Endothelial cell (in vitro differentiated cells): Measurements from ENCODE around the gene HCRTR1. TPM values are rescaled to one million over a fixed set of nuclear protein-coding genes. Genes with fewer than 3 reads are reported as not detected.

Experiments used
- DNase-seq: peaks from one replicate; pipeline ENCODE4 v3.0.0; 2021; ENCODE audit warnings: low spot score
- H3K27ac Mint-ChIP-seq: one replicate; pipeline ENCODE4 v1.8.0; 2021; ENCODE audit warnings: mixed read lengths, inconsistent platforms; ENCODE audit not compliant: unreplicated experiment
- H3K27me3 Mint-ChIP-seq: one replicate; pipeline ENCODE4 v1.8.0; 2021; ENCODE audit warnings: mild to moderate bottlenecking, moderate library complexity, mixed read lengths, inconsistent platforms; ENCODE audit not compliant: unreplicated experiment
- H3K36me3 Mint-ChIP-seq: one replicate; pipeline ENCODE4 v1.8.0; 2021; ENCODE audit warnings: mild to moderate bottlenecking, low read depth, mixed read lengths, inconsistent platforms; ENCODE audit not compliant: unreplicated experiment
- H3K4me1 Mint-ChIP-seq: one replicate; pipeline ENCODE4 v1.8.0; 2021; ENCODE audit warnings: mild to moderate bottlenecking, mixed read lengths, inconsistent platforms; ENCODE audit not compliant: unreplicated experiment
- H3K4me3 Mint-ChIP-seq: one replicate; pipeline ENCODE4 v1.8.0; 2021; ENCODE audit warnings: mild to moderate bottlenecking, mixed read lengths, inconsistent platforms; ENCODE audit not compliant: unreplicated experiment
- H3K9me3 Mint-ChIP-seq: one replicate; pipeline ENCODE4 v1.8.0; 2021; ENCODE audit warnings: mixed read lengths, inconsistent platforms; ENCODE audit not compliant: unreplicated experiment
- total RNA-seq: library from RNA; stranded (reverse); fragmentation: NEBNext Ultra II Directional; extraction: Animal tissue kit (Norgen Biotek cat#: 25700); gene quantifications from one replicate; pipeline ENCODE4 v1.2.1, GENCODE V29; 2021; ENCODE audit not compliant: unreplicated experiment
- TF ChIP-seq, protein P1 (sequence below): fragments of 200-600 bp; sonication (generic); IDR thresholded peaks from one replicate; pipeline ENCODE4 v1.5.0; 2021; ENCODE audit warnings: antibody characterized with exemption; ENCODE audit not compliant: unreplicated experiment

Gene HCRTR1
- total RNA-seq, 1 donor from 2014 or later, result not detected

DNA sequence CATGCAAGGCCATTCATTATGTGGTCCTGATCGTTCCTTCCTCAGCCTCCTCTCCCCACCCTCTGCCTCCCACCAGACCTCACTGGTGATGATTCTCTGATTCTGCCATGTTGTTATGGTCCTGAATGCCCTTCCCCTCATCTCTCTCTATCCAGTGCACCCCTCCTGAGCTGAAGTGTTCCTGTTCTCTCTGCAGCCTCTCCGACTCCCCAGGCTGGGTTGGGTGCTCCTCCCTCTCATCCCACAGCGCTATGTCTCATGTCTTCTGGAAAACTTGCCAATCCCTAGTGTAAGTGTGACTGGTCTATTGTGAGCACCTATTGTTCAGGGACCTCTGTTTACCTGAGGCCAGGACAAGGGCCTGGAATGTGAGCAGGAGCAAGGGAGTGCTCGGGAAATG lies 38.3 kb downstream of the HCRTR1 start:
- Mint-ChIP-seq H3K36me3 (peaks cover 3% of the 10 kb centered on the region), H3K27me3 (peaks cover 11% of the 10 kb centered on the region), H3K4me3 (no peak overlapping the region), H3K4me1 (peaks cover 9% of the 10 kb centered on the region), H3K9me3 (no peaks in the 10 kb centered on the region), H3K27ac (no peak overlapping the region)
- TF ChIP-seq, protein P1, sequence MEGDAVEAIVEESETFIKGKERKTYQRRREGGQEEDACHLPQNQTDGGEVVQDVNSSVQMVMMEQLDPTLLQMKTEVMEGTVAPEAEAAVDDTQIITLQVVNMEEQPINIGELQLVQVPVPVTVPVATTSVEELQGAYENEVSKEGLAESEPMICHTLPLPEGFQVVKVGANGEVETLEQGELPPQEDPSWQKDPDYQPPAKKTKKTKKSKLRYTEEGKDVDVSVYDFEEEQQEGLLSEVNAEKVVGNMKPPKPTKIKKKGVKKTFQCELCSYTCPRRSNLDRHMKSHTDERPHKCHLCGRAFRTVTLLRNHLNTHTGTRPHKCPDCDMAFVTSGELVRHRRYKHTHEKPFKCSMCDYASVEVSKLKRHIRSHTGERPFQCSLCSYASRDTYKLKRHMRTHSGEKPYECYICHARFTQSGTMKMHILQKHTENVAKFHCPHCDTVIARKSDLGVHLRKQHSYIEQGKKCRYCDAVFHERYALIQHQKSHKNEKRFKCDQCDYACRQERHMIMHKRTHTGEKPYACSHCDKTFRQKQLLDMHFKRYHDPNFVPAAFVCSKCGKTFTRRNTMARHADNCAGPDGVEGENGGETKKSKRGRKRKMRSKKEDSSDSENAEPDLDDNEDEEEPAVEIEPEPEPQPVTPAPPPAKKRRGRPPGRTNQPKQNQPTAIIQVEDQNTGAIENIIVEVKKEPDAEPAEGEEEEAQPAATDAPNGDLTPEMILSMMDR, result no peak
- no peak for DNase-seq

DNA sequence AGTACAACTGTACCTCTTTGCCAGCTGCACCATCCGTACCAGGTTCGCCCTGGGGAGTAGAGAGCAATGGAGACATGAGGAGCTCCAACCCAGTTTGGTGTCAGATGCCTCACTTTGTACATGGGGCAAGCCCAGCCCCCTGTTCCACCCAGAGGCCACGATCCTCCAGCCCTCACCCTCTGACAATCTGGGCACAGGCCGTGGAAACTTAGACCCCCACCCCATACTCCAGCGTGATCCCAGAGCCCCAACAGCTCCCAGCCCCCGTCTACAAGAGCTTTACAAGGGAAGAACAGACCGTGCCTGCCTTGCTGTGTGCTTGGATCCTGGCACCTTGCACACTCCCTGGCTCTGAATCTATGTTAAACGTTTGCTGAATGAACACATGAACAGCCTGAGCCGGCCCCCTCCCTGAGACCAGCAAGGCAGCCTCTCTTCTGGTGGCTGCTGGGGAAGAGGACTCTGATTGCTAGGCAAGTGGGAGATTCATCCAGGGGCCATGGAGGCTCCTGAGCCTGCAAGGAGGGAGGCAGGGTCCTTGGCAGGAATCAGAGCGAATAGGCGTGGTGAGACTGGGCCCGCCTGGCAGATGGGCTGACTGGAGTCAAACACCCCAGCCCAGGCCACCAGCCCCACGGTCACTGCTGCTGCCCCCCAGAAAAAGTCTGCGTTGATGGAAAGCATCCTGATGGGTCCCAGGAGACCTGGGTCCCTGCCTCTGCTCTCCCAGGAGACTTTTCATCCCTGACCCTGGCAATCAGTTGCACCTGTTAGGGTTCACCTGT lies 39.7 kb downstream of the HCRTR1 start:
- no peak for DNase-seq
- Mint-ChIP-seq H3K4me3 (no peak overlapping the region), H3K27me3 (peaks cover 11% of the 10 kb centered on the region), H3K9me3 (no peaks in the 10 kb centered on the region), H3K27ac (no peak overlapping the region), H3K4me1 (peaks cover 16% of the 10 kb centered on the region), H3K36me3 (peaks cover 3% of the 10 kb centered on the region)
- TF ChIP-seq, protein P1, result no peak

DNA sequence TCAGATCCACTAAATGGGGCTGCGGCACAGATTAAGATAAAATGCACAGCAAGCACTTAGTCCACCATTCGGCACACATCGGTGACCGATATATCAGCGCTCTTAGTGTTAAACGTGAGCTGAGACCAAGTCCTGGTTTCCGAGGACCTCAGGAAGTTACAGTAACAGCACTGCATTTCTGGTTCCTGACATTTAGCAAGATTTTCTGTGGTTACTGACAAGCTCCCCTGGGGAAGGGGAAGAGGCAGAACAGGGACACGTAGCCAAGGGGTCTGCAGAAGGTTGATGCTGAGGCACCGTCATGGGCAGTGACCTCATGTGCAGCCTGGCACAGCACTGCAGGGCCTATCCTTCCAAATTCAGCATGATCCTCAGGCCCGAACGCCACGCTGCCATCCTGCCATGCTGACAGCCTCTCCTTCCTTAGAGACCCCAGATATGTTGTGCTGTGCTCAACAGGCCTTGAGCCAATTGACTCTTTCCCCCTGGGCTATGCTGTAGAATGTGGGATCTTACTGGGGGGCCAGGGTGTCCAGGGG lies 40.6 kb downstream of the HCRTR1 start:
- Mint-ChIP-seq H3K4me3 (no peak overlapping the region), H3K9me3 (no peaks in the 10 kb centered on the region), H3K36me3 (peaks cover 3% of the 10 kb centered on the region), H3K4me1 (peaks cover 16% of the 10 kb centered on the region), H3K27me3 (peaks cover 11% of the 10 kb centered on the region), H3K27ac (no peak overlapping the region)
- TF ChIP-seq, protein P1, result no peak
- DNase-seq, result no peak

DNA sequence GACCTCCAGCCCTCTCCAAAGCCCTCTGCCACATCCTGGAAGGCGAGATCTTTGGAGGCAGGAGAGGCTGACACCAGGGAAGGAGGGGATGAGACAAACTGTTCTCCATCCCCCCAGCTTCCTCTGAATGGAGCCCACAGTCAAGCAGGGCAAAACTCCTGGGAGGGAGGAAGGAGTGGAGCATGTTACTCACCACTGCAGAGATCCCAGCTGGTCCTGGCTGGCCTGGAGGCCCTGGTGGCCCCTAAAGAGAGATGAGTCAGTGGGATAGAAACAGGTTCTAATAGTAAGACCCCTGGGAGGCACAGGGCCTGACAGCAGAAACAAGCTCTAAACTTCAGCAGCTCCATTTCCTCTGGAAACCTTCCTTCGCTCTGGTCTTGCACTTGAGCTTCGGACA lies 41.2 kb downstream of the HCRTR1 start:
- H3K36me3 Mint-ChIP-seq, result peaks cover 3% of the 10 kb centered on the region
- no peak for DNase-seq

More for the DNA sequence above, 41.2 kb downstream of the HCRTR1 start:
- Mint-ChIP-seq H3K9me3 (no peaks in the 10 kb centered on the region), H3K27ac (no peak overlapping the region), H3K27me3 (peaks cover 9% of the 10 kb centered on the region), H3K4me3 (no peak overlapping the region), H3K4me1 (peaks cover 16% of the 10 kb centered on the region)
- TF ChIP-seq, protein P1, result no peak
